ENCODE data around the gene GALNT18. TPM values are rescaled to one million over a fixed set of nuclear protein-coding genes. Genes with fewer than 3 reads are reported as not detected.

Gene GALNT18
- total RNA-seq, 1 experiment from 2014 or later: 1.7 TPM

- H3K9me3 ChIP-seq (ENCODE audit: control insufficient read depth, low read depth, low read length): no peaks in the 10 kb centered on the region
- Mint-ChIP-seq H3K36me3 (ENCODE audit: insufficient read depth in 1 of 3, low read depth in 3 of 3) (peaks cover 0 to under 1% (median 0%) of the 10 kb centered on the region in 3 experiments; a peak in 1 of 7 replicates), H3K27me3 (ENCODE audit: low read depth) (no peaks in the 10 kb centered on the region; the same call in 1 of the 2 replicates), H3K27ac (no peak overlapping the region), H3K4me1 (peaks cover 10 to 16% of the 10 kb centered on the region in 2 experiments), H3K9me3 (peaks cover under 1 to 3% of the 10 kb centered on the region in 2 experiments; a peak in 4 of 5 replicates), H3K4me3 (no peak overlapping the region)
- H4K20me1 ChIP-seq (ENCODE audit: control insufficient read depth, insufficient read depth, insufficient read length): no peaks in the 10 kb centered on the region
- H3K4me2 ChIP-seq (ENCODE audit: insufficient read depth, insufficient read length, low read length): no peak overlapping the region
- H3K79me2 ChIP-seq (ENCODE audit: insufficient read depth, low read length): no peaks in the 10 kb centered on the region
- H2AK5ac ChIP-seq (ENCODE audit: insufficient read length, low read length): no peak overlapping the region
- no peaks in the 10 kb centered on the region for H3K23me2 ChIP-seq (ENCODE audit: insufficient read length, low read depth, low read length, poor library complexity, severe bottlenecking)
- H2BK120ac ChIP-seq (ENCODE audit: low read depth, low read length, poor library complexity, severe bottlenecking): no peak overlapping the region
- H2BK5ac ChIP-seq (ENCODE audit: insufficient read length, low read length): no peak overlapping the region
- H2BK12ac ChIP-seq (ENCODE audit: insufficient read length, low read depth, low read length): no peak overlapping the region
- no peak overlapping the region for H3K9ac ChIP-seq (ENCODE audit: extremely low read depth, insufficient read length, low read length)
- no peak overlapping the region for H3K4ac ChIP-seq (ENCODE audit: low read depth, low read length)
- H3K27me3 ChIP-seq (ENCODE audit: insufficient read depth, low read length): no peaks in the 10 kb centered on the region
- H4K91ac ChIP-seq (ENCODE audit: insufficient read length, low read depth, low read length): no peak overlapping the region
- H3K14ac ChIP-seq (ENCODE audit: insufficient read depth, low read length): no peak overlapping the region
- no peak overlapping the region for H2AFZ ChIP-seq (ENCODE audit: low read length)
- H2BK20ac ChIP-seq (ENCODE audit: low read depth, low read length, poor library complexity, severe bottlenecking): no peak overlapping the region
- no peak overlapping the region for H3K23ac ChIP-seq (ENCODE audit: insufficient read length, low read depth, low read length)
- no CpG with 5 or more reads among the region's 6 CpGs for WGBS (ENCODE audit: extremely low coverage, insufficient read length, low lambda C conversion rate)
- H3K4me1 ChIP-seq (ENCODE audit: insufficient read depth, low read length): no peaks in the 10 kb centered on the region
- no peaks in the 10 kb centered on the region for H3K79me1 ChIP-seq (ENCODE audit: insufficient read depth, low read depth, low read length, poor library complexity, severe bottlenecking)
- no peak overlapping the region for H4K8ac ChIP-seq (replicated peaks; ENCODE audit: insufficient read length, low read depth, low read length)
- no peak for TF ChIP-seq CTCF (conservative IDR thresholded peaks at IDR 0.05)
- H3K27ac ChIP-seq (ENCODE audit: insufficient read length, low read depth, low read length): no peak overlapping the region
- H3T11ph ChIP-seq (ENCODE audit: low read length): no peak overlapping the region
- H4K5ac ChIP-seq (ENCODE audit: insufficient read length, low read depth, low read length): no peak overlapping the region
- no peak overlapping the region for H3K56ac ChIP-seq (ENCODE audit: insufficient read length, low read depth, low read length)
- no peak overlapping the region for H2BK15ac ChIP-seq (ENCODE audit: low read depth, low read length)
- H3K18ac ChIP-seq (ENCODE audit: insufficient read length, low read depth, low read length): no peak overlapping the region
- no peak for DNase-seq
Observed at GRCh38 chr11:11252403-11252802, 369.4 kb downstream of the GALNT18 start.
